Tibial artery (tissue), 4 donors: ENCODE results near the gene PKHD1.

ENCODE experiments used
- DNase-seq, 2 donors: peaks; one replicate each; pipeline ENCODE4 v3.0.0-alpha.2; 2019
- H3K27ac ChIP-seq, 2 donors: fragments of 200-600 bp; sonication (generic) in 1 of 2; 1 replicate in 1 of 2; 2 replicates in 1 of 2; pipeline ENCODE4 v1.5.1; 2018 to 2019; ENCODE audit warnings: mild to moderate bottlenecking in 1 of 2
- H3K27me3 ChIP-seq, 2 donors: fragments of 200-600 bp; sonication (generic) in 1 of 2; one replicate each; pipeline versions ENCODE4 v1.5.1 to v1.6.0; 2016 to 2019
- H3K36me3 ChIP-seq, 3 donors: fragments of 200-600 bp; sonication (generic) in 2 of 3; one replicate each; pipeline ENCODE4 v1.5.1; 2016 to 2019; ENCODE audit warnings: mild to moderate bottlenecking in 2 of 3
- H3K4me1 ChIP-seq, 4 donors: fragments of 200-600 bp; sonication (generic) in 2 of 4; 1 replicate in 3 of 4; 2 replicates in 1 of 4; pipeline ENCODE4 v1.5.1; 2016 to 2019
- H3K4me3 ChIP-seq, 2 donors: fragments of 200-600 bp; sonication (generic) in 1 of 2; 1 replicate in 1 of 2; 2 replicates in 1 of 2; pipeline ENCODE4 v1.5.1; 2018 to 2019; ENCODE audit warnings: mild to moderate bottlenecking in 2 of 2
- H3K9me3 ChIP-seq, 3 donors: fragments of 200-600 bp; sonication (generic) in 1 of 3; one replicate each; pipeline ENCODE4 v1.5.1; 2016 to 2019
- intact Hi-C: fragments of 100-400 bp; cut with DNase I; formaldehyde crosslinking; loops from one replicate; pipeline ENCODE4 v1.15.0; 2023; ENCODE audit warnings: low total_unique reads
- TF ChIP-seq, protein P1 (sequence below), 2 experiments: fragments of 200-600 bp in 1 of 2; fragments of 450-650 bp in 1 of 2; IDR thresholded peaks; one replicate each; pipeline ENCODE4 v1.5.1; 2017 to 2019; ENCODE audit warnings: antibody characterized with exemption in 2 of 2, mild to moderate bottlenecking in 1 of 2, moderate library complexity in 1 of 2

PKHD1 gene

DNA sequence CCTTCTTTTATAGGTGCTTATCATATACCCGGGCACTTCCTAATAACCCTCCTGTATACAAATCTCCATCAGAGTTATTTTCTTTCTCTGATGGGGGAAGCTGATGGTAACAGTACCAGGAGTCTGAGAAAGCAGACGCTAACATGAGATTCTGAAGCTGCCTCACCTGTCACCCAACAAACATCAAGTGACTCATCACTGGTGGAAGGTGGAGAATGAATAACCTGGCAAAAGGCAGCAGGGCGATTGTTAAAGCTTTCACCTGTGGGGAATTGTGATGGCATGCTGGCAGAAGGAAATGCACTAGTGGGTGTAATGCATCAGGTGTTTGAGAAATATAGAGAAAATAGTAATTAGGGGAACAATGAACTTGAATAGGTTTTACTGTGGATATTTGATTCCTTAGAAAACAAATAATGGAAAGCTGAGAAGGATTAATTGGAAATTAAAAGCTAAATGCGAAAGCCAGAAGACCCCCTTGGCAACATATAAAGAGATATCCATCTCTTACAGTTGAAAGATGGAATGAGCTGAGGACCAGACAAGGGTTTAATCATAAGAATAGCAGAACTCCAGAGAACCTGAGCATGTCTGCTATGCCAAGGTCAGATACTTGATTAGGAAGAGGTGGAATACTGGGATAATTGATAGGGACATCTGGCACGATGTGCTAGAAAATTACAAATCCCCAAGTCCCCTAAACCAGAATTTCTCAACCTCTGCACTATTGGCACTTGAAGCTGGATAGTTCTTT is 517.1 kb downstream of the PKHD1 start:
- no peaks in the 10 kb centered on the region for H3K36me3 ChIP-seq
- intact Hi-C loops = no loop called here
- H3K27ac ChIP-seq = no peak overlapping the region
- H3K9me3 ChIP-seq = no peaks in the 10 kb centered on the region
- no peaks in the 10 kb centered on the region for H3K4me1 ChIP-seq
- no peak overlapping the region for H3K4me3 ChIP-seq
- TF ChIP-seq, protein P1, sequence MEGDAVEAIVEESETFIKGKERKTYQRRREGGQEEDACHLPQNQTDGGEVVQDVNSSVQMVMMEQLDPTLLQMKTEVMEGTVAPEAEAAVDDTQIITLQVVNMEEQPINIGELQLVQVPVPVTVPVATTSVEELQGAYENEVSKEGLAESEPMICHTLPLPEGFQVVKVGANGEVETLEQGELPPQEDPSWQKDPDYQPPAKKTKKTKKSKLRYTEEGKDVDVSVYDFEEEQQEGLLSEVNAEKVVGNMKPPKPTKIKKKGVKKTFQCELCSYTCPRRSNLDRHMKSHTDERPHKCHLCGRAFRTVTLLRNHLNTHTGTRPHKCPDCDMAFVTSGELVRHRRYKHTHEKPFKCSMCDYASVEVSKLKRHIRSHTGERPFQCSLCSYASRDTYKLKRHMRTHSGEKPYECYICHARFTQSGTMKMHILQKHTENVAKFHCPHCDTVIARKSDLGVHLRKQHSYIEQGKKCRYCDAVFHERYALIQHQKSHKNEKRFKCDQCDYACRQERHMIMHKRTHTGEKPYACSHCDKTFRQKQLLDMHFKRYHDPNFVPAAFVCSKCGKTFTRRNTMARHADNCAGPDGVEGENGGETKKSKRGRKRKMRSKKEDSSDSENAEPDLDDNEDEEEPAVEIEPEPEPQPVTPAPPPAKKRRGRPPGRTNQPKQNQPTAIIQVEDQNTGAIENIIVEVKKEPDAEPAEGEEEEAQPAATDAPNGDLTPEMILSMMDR (IDR thresholded peaks at IDR 0.05) = no peak
- no peak for DNase-seq
- no peaks in the 10 kb centered on the region for H3K27me3 ChIP-seq

GRCh38 chr6:51569594-51569993 is 517.8 kb downstream of the PKHD1 start:
- H3K4me3 ChIP-seq = no peak overlapping the region
- H3K4me1 ChIP-seq = no peaks in the 10 kb centered on the region
- DNase-seq = no peak
- H3K27me3 ChIP-seq = no peaks in the 10 kb centered on the region
- H3K36me3 ChIP-seq = no peaks in the 10 kb centered on the region
- no peak overlapping the region for H3K27ac ChIP-seq
- H3K9me3 ChIP-seq = no peaks in the 10 kb centered on the region
- intact Hi-C loops = no loop called here
- TF ChIP-seq, protein P1 (IDR thresholded peaks at IDR 0.05) = no peak

GRCh38 chr6:51568771-51569170 is 518.6 kb downstream of the PKHD1 start:
- TF ChIP-seq, protein P1 (IDR thresholded peaks at IDR 0.05) = no peak
- no peaks in the 10 kb centered on the region for H3K36me3 ChIP-seq
- H3K27me3 ChIP-seq = no peaks in the 10 kb centered on the region
- H3K4me1 ChIP-seq = no peaks in the 10 kb centered on the region
- DNase-seq = no peak
- intact Hi-C loops = no loop called here
- H3K27ac ChIP-seq = no peak overlapping the region
- H3K9me3 ChIP-seq = no peaks in the 10 kb centered on the region
- no peak overlapping the region for H3K4me3 ChIP-seq

DNA sequence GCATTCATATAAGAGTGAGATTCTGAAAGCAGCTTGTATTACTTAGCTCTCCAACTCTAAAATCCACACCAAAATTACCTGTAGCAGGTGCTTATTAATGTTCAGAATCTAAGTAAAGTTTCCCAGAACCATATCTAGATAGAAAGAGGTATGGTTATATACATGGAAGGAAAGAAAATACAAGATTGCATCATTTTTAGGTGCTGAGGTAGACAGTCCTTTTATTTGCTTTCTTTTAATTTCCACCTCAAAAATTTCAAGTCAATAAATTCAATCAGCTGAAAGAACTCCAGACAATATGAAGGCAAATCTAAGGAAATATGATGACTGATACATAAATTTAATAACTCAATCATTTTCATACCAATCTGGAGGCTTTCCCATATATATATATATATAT is 521.9 kb downstream of the PKHD1 start:
- Histone ChIP-seq H3K4me3 (no peak overlapping the region), H3K4me1 (no peaks in the 10 kb centered on the region), H3K9me3 (no peaks in the 10 kb centered on the region), H3K36me3 (no peaks in the 10 kb centered on the region), H3K27me3 (no peaks in the 10 kb centered on the region), H3K27ac (no peak overlapping the region)
- DNase-seq = no peak
- intact Hi-C loops = no loop called here
- TF ChIP-seq, protein P1 (IDR thresholded peaks at IDR 0.05) = no peak
